Measurements from ENCODE around the gene FOXL3.

DNA sequence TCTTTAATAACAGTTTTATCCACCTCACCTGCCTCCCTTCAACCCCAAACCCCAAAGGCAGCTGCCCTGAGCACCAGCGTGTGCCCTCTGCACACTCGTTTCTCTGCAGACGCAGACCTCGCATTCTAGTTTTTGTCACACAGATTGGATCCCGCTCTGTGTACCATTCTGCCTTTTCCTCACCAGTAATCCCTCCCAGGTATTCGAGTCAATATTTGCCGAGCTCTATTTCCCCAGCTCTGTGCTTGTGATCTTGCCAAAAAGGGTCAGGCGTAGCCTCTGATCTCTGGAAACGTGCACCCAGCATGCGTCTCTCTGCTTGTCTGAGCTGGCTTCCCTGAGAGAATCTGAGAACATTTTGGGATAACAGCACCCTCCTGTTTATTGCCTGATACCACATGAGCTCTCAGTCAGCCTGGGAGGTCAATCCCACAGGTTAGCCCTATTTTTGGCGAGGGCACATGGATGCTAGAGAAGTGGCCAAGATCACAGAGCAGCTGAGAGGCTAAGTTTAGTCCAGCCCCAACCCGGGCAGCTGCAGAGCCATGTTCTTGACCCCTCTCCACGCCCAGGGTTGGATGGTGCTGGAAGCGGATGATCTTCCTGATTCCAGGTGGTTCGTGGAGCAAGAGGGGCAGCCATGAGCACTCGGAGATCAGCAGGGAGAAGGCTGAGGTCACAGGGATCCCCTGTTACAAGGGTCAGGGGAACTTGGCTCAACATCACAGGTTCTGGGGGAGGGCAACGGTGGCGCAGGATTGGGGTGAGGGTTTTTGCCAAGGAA is 29.1 kb downstream of the FOXL3 start:
- TF ChIP-seq CTCF (tag by site-specific recombination; IDR thresholded peaks at IDR 0.05) (no peak), KLF1 (tag by site-specific recombination; IDR thresholded peaks at IDR 0.05) (no peak)
